Left kidney (tissue), 2 donors: Measurements from ENCODE around the gene ATP8B4. TPM values are rescaled to one million over a fixed set of nuclear protein-coding genes. Genes with fewer than 3 reads are reported as not detected.

ENCODE experiments used
- DNase-seq: peaks from one replicate; pipeline ENCODE4 v3.0.0-alpha.2; 2013
- polyA plus RNA-seq: library from polyadenylated mRNA; unstranded; fragments of 120-200 nt; gene quantifications from one replicate; pipeline ENCODE4 v1.2.1, GENCODE V29; 2013; ENCODE audit not compliant: insufficient read length

Gene ATP8B4
- polyA plus RNA-seq, 1 donor, result 3.8 TPM

DNA sequence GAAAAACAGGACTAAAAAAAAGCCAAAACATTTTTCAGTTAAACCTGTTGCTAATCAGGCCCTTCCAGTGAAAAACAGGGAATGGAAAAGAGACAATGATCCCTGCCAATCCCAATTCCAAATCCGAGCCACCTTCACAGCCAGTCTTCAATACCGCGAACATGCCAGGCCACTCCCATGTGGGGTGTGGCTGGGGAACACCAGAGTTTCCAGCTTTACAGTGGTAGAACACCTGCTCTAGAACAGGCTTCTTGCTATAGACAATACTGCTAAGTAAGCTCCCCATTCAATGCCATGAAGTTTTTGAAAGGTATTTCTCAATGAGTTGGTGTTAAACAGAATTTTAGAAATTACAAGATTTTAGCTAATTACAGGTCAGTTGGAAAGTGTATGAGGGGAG, 228.3 kb downstream of the ATP8B4 start:
- no peak for DNase-seq

DNA sequence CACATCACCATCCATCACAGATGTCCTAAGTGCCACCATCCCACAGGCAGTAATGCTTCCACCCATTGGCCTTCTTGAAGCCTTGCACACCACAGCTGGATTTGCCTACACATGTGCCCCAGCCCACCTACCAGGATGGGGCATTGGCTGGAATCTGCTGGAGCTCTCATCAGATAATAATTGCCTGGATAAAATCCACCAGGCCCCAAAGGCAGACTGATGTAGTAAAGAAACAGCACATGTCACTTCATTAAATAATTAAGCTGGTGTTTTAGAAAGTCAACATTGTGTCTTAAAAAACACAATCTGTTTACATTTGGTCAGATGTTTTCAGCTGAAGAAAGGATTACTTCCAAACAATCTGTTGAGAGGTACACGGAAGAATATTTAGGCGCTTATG, 229.5 kb downstream of the ATP8B4 start:
- DNase-seq, result no peak

DNA sequence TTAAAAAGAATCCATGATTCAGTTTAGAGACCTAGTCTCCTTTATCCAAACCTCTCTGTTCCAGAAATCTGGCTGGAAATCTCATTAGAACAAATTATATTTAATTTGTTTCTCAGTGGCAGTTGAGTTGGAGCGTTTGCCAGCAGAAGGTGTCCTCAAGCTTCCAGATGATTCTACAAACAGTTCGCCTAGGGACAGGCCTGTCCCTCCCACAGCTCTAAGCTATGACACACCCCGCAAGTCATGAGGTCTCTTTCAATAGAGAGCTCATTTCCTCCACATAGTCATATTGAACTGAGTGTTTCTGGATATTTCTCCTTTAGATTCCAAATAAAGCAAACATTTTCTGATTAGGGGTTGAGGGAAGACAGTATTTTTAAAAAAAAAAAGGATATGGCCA, 230.3 kb downstream of the ATP8B4 start:
- no peak for DNase-seq

DNA sequence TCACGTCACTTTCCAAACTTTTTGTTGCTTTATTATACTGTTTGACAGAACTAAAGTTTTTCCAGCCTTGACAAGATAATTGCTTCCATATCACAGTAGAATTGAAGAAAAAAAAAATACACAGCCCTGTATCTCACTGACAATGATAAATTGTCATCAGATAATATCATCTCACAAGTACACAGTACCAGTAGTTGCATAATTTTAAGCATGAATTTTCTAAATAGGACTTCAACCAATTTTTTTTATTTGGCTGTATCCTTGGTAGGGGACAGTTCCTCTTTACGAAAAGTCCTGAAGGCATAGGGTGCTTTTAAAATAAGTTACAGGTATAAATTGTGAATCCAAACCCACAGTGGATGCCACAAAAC, 230.7 kb downstream of the ATP8B4 start:
- DNase-seq, result no peak

DNA sequence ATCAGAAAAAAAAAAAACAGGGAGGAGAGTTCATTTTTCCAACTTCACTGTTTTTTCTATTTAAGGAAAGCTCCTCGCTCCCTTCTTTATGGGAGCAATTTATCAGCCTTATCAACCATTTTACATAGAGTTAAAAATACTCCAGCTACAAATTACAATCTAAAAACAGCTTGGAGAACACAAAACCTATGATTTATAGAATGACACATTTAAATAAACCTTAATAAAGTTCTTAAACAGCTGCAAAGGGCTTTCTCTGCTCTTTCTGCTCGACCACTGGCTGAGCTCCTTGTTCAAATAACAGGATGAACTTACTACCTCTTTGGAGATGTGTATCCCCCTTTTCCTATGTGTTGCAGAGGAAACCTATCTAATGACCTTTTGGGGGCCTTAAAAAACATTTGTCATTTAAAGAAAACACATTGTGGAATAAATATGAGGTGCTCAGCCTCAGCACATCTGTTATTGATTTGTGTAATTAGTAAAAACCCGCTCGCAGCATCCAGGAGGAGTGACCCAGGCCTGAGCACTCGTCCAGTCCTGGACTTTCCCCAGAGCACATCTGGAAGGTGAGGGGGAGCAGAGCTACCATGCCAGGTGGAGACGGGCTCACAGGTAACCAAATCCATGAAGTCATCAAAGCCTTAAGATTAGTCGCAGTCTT, 231.2 kb downstream of the ATP8B4 start:
- DNase-seq, result peak; percentile 63

DNA sequence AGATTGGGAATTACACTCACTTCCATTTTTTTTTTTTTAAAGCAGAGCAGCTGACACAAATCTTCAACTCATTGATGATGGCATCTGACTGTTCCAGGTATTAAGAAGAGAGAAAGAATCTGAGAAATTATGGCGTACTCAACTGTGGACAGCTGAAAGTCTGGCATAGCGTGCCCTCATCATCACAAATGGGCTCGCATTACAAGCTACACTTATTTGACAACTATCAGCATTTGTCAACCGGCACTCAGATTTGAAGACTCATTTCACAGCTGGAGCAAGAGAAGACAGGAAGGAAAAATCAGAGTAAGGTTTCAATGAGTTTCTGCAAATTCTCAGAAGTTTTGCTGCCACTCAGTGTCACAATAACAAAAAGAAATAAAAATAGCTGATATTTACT, 235.9 kb downstream of the ATP8B4 start:
- no peak for DNase-seq

DNA sequence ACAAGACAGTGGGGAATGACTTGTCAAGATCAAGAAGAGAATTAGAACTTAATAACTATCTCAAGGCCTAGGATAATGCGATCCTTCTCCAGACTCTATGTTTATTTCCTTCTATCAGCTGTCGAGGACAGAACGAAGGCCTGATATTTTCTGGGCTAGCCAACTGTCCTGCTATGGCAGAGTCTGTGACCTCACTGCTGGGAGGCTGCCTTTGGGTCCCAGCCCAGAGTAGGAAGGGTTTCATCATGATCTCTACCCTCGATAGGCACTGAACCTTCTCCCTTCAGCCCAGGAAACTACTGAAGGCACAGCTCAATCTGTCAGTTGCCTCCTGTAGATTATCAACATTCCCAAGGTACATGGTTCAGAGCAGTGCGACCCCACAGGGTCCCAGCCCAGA, 237.2 kb downstream of the ATP8B4 start:
- DNase-seq, result no peak

DNA sequence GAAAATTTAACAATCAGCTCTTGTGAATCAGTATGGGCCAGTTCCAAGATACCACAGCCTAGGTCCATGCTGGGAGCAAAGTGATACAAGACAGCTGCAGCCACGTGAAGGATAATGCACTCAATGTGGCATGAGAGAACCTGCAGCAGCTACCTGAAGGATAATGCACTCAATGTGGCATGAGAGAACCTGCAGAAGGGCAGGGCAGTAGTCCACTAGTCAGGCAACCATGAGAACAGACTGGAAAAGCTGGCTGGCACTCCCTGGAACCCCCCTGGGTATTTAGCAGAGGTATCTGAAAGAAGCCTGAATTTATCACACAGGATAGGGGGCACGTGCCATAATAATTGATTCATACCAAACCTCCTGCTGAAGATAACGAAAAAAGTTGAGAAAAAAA, 237.6 kb downstream of the ATP8B4 start:
- DNase-seq, result no peak

DNA sequence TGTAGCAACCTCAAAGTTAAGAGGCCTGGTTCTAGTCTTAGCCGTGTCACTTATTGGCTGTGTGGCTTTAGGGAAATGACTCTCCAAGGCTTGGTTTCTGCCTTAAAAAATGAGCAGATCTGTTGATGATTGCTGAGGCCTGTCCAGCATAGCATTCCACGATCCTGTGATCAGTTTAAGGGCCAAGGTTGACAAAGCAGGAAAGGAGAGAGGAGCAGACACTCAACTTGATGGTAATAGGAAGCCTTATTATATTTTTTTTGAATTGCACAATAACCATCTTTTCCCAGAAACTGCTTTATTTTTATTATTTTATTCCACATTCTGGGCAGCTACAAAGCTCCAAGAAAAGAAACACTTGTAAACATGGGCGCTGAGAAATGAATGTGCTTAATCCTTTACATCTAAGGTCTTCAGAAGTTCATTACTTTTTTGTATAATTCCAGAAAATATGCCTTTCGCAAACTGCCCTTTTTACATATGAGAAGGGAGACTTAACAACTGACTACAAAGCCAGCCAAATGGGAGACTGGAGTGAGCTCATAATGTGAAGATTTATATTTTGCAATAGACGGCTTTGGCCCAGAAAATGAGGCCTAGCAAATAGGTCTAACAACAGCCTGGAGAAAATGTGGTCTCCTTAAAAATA, 241.0 kb downstream of the ATP8B4 start:
- DNase-seq, result no peak

DNA sequence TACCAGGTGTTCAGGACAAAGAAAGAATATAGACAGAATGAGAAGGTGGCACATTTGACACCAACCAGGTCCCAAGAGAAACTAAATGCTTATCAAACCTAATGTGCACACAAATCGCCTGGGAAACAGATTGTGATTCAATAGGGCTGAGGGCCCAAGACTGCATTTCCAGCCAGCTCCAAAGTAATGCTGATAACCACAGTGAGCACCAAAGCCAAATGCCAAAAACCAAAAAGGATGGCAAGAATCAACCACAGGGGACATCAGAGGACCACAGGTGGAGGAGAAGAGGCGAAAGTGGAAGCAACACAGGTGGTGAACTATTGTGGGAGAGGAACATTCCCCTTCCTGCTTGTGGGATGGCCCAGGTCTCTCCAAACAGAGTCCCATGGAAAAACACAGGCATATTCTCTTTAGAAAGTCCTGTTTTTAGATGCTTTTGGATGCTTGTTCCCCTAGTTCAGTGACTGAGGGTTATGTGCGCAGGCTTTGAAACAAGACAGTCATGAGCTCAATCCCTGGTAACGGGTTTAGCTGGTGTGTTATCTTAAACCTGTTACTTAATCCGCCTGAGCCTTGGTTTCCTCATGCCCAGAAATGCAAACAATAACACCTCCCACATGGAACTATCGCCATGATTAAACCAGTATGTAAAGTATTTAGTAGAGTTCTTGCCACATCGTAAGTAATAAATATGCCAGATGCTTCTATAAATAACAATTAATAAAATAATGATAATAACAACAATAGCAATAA, 241.7 kb downstream of the ATP8B4 start:
- no peak for DNase-seq

DNA sequence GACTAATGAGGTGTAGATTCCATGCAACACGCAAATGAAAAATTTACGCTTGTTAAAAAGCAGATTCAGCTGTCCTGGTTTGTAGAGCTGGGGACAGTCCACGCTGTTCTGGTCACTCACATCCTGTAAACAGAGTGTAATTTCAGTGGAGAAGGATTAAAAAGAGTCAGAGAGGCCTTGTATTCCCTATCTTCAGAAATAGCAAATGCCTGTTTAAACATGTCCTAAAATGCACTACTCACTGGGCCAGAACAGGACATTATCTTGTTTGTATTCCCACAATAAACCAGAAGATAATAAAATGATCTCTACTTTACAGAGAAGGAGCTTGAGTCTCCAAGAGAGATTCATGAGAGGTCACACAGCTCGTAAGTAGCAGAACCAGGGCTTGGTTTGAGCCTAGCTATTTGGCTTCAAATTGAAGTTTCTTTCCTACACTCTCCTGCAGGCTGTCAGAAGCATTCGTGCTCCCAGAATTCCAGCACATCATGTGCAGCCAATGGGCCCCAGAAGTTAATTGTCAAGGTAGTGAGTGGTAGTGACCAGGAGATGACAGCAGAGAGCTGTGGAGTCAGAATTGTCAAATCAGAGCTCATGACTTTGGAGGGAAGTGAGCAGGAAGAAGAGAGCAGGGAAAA, 242.5 kb downstream of the ATP8B4 start:
- no peak for DNase-seq

DNA sequence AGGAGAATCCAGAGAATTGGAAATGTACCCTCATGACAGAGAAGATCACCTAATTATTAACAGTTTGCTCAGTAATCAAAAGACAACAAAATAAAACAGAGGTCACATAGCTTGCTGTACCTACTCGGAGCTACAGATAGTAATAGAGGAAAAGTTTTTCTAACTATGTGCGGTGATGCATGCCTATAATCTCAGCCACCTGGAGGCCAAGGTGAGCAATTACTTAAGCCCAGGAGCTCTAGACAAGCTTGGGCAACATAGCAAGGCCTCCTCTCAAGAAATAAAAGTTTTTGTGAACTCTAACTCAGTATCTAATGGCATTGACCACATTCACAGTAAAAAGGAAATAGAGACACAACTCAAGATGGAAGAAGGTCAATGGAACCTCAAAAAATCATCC, 243.6 kb downstream of the ATP8B4 start:
- no peak for DNase-seq

DNA sequence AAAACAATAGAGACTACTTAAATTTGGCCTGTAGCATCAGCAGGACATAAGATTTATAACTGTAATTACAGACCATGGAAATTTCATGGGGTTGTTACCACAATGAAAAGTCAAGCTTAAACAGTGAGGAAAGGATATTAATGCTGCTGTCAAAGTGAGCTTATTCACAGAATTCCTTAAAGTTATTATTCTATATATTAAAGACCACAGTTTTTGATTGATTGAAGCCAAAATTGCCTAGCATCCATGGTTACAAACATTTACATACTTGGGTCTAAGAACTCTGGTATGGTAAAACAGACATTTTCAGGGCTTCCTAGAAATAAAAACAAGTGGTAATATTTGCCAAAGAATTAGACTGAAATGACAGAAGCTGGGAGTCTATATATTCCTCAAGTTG, 248.6 kb downstream of the ATP8B4 start:
- no peak for DNase-seq

DNA sequence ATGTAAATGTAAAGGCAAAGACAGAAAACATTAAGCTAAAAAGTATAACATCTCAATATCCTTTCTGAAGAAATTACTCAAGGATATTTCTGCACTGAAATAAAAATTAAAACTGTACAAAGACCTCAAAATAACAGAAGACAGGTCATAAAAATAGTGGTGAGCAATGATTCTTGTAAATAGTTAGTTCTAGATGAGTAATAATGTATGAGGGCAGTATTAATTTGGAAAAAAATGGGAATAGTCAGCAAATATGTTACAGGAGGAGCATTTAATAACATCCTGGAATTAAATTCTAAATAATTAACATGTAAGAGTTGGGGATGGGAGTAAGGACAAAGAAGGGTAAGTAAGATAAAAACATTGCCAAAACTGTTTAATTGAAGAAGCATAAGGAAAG, 250.7 kb downstream of the ATP8B4 start:
- DNase-seq, result no peak

DNA sequence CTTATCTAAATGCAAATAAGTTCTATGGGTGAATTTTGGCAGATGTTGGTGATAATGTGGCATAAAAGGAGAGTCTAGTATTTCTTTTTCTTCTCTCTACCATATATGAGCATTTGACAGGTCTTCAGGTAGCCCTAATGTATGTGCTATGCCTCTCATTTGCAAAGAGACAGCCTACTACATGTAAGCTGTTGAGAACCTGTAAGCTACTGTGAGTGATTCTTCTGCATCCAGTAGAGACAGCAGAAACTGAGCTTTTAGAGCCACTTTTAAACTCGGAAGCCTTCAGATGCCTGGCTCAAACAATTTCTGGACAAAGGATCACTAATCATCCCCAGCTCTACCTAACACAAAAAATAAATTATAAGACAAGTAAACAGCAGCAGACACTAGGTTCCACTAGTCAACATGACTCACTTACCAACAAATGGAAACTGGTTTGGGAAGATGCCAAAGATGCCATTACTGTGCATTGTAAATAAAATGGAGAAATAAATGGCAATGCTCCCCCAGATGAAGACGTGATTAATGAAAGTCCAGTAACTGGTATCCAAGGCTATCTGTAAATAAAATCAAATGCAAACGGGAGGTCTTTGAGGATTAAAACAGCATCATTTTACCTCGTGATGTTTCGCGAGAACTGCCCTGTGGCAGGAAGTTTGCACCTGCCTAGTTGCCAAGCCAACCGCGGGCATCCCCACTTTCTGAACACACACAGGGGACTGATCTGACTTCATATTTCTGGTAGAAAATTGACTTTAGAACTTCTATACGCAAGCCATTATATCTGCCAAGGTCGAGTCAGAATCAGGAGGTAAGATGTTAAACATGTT, 252.9 kb downstream of the ATP8B4 start:
- DNase-seq, result no peak

DNA sequence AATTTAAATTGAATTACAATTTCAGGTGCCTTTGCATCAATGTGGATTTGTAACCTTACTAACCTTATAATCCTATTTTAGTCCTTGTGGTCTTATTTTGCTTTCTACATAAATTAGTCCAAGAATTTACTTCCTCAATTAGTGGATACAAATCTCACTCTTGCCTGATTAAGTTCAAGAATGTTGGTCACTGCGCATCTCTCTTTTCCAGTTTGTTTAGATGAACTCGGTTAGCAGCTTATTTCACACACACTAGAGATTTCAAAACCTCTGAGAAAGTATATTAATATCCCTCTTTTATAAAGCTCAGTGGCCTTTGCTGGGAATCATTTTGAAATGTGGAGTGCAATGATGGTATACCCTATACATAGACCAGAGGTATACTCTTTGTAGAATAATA, 254.8 kb downstream of the ATP8B4 start:
- no peak for DNase-seq

DNA sequence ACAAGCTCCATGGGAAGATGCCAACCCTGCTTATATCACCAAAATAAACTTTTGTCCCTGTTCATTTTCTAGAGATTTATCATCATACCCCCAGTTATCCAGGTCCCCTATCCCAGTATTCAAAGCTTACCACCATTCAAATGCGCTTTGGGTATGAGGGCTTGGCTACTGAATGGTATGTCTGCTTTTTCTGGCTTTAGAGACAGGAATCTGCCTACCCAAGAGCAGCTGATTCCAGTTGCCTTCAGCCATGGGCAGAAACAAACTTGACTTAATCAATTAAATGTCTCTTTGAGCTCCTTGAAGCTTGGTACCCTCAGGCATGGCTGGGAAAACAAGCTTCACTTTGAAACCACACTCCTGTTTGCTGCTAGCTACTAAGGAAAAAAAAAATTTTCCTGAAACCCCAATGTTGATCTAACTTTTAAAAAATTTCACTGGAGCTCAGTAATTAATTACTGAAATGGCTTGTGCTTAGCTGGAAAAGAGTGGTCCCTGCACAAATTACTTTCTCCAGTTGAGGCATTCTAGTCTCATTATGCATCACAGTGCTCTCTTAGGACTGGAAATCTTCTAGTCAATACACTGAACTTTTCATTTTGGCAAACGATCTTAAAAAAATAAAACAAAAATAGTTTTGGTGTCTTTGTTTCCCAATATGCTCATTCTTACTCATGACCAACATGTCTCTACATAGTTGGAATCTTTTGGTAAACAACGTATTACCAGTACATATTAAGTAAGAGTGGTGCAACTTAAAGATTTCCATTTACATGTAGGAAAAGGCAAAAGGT, 255.4 kb downstream of the ATP8B4 start:
- no peak for DNase-seq

DNA sequence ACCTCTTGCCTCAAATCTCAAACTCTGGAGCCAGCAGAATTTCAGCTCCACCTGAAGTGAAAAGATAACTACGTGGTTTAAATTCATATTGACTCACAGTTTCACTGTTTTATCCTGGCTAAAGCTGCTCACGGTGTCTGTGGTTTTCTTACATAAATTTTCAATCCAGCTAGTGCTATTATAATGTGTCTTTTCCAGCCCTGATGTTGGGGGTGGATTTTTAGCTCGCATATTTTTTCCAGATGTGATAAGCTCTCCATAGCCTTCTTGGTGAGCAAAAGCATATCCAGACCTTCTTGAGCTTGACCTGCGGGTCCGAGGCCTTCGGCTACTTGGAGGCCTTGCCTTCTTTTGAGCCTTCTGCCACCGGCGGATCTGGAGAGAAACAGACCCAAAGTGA, 258.9 kb downstream of the ATP8B4 start:
- no peak for DNase-seq

DNA sequence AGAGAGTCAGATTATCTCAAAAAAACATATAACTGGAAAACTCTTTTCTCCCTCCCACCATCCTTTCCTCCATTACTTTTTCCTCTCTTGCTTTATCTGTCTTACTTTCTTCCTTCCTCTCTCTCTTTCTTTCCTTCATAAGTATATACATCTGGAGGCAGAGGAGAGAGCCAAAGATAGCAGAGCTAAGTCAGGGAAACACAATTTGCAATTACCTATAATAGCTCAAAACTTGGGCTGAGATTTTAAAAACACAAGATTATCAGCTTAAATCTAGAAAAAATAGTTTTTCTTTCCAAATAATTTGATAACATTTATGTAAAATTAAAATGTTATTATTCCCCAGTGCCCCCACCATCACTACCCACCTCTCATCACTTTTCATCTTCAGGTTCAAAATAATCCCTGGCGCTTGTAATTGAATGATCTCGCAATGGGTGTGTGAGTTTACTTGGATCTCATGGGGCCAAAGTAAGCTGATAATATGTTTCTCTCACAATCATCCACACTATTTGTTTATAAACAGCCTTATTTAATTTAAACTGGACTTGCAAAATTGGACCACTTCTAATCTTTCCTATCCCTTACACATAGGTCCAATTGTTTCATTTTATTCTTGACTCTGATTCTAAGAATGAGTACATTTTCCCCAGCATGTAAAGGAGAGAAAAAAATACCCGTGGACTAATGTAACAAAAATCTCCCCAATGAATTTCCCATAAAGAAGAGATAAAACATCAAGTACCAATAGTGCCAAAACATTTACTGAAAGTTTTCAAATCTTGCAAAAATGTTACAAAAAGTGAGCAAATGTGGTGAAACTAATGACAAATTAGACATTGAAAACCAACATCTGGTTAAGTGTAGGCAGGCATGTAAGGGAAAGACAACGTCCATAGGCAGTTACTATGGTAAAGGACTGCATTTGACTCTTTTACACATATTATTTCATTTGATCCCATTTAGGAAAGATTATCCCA, 261.2 kb downstream of the ATP8B4 start:
- no peak for DNase-seq
